Heart right ventricle (tissue), 16 donors: Measurements from ENCODE around the gene TRAPPC6A. TPM values are rescaled to one million over a fixed set of nuclear protein-coding genes. Genes with fewer than 3 reads are reported as not detected.

Experiments used
- ATAC-seq, 8 donors: fragments of 200-7000 bp; cut with Tn5 transposase; one replicate each; pipeline ENCODE4 v1.9.1; 2020; ENCODE audit warnings: mild to moderate bottlenecking in 8 of 8, moderate library complexity in 8 of 8, moderate number of reproducible peaks in 1 of 8
- DNase-seq, 2 donors: peaks; one replicate each; pipeline ENCODE4 v3.0.0-alpha.2; 2020
- H3K27ac ChIP-seq, 10 donors: fragments of 200-600 bp; sonication (generic) in 2 of 10; one replicate each; pipeline versions ENCODE4 v1.5.0 to v1.8.0; 2020 to 2022; ENCODE audit warnings: mild to moderate bottlenecking in 3 of 10
- H3K27me3 ChIP-seq, 7 donors: fragments of 200-600 bp; one replicate each; pipeline ENCODE4 v1.8.0; 2021 to 2022; ENCODE audit warnings: mild to moderate bottlenecking in 2 of 7
- H3K36me3 ChIP-seq, 9 donors: fragments of 200-600 bp; sonication (generic) in 1 of 9; one replicate each; pipeline versions ENCODE4 v1.5.0 to v1.8.0; 2020 to 2022; ENCODE audit warnings: mild to moderate bottlenecking in 2 of 9
- H3K4me1 ChIP-seq, 9 donors: fragments of 200-600 bp; sonication (generic) in 1 of 9; one replicate each; pipeline versions ENCODE4 v1.5.0 to v1.8.0; 2020 to 2022; ENCODE audit warnings: mild to moderate bottlenecking in 4 of 9
- H3K4me3 ChIP-seq, 10 donors: fragments of 200-600 bp; sonication (generic) in 2 of 10; one replicate each; pipeline versions ENCODE4 v1.5.0 to v1.8.0; 2020 to 2022; ENCODE audit warnings: mild to moderate bottlenecking in 7 of 10, moderate library complexity in 2 of 10
- H3K9me3 ChIP-seq, 11 donors: fragments of 200-600 bp in 10 of 11; sonication (generic) in 2 of 11; one replicate each; pipeline versions ENCODE4 v1.5.0 to v1.8.0; 2013 to 2022; ENCODE audit warnings: mild to moderate bottlenecking in 2 of 11, control low read depth in 1 of 11, moderate library complexity in 1 of 11
- CTCF ChIP-seq, 9 donors: fragments of 200-600 bp; sonication (generic) in 2 of 9; IDR thresholded peaks; one replicate each; pipeline versions ENCODE4 v1.5.0 to v1.8.0; 2021 to 2022; ENCODE audit warnings: antibody characterized with exemption in 9 of 9, mild to moderate bottlenecking in 5 of 9, moderate library complexity in 1 of 9
- WGBS, 2 donors: extraction: QIAGEN DNeasy Blood & Tissue Kit; methylation state at CpG; one replicate each; pipeline ENCODE4 v1.1.7; 2013; ENCODE audit warnings: inconsistent platforms in 1 of 2; 5-methylcytosine and 5-hydroxymethylcytosine counted together
- intact Hi-C, 10 donors: fragments of 100-400 bp; cut with DNase I; formaldehyde crosslinking; loops; one replicate each; pipeline versions ENCODE4 v1.11.1 to v1.14.2; 2022
- polyA plus RNA-seq, 2 donors: library from polyadenylated mRNA; stranded (reverse); fragments of 200-250 nt; gene quantifications; one replicate each; pipeline ENCODE4 v1.2.3, GENCODE V29; 2013
- total RNA-seq, 10 donors: library from RNA; stranded (reverse); fragmentation: NEBNext Ultra II Directional in 3 of 10; extraction: Animal tissue kit (Norgen Biotek cat#: 25700) in 3 of 10; gene quantifications; one replicate each; pipeline versions ENCODE4 v1.2.1 to v1.2.4, GENCODE V29; 2021 to 2023
- donor health status: Arrhythmogenic right ventricular cardiomyopathy.
- donor health status: ischemic (EF 13 %, LVEDD 7.1; RV severe dilation, severe dysfunction).
- donor health status: healthy with polysubstance abuse.
- donor health status: DM: no; HTN: yes; CAD: no.
- donor health status: DM: no; HTN: no; CAD: no.
- donor health status: ischemic (EF 25% LVEDD 6.9; RV normal size, moderate dysfunction).
- donor health status: ischemic (EF 25% LVEDD 5.7; RV mildly dilated, moderate dysfunction).
- donor health status: healthy.
- donor health status: DM: yes; HTN: yes; CAD: no.
- donor health status: Ischemic cardiomyopathy.
- donor health status: ischemic (EF 35%, LVEDD 5.7; RV mildly dilated, moderate dysfunction).
- donor health status: nonischemic (EF 11% LVEDD 7.7; RV severe dilation, severe dysfunction).
- donor health status: DM: yes; HTN: yes; CAD: no.
- donor health status: PGD.
- donor health status: ischemic (EF 29% LVEDD 5.4; RV normal size, mild dysfunction).
- donor health status: nonischemic (EF 23%, LVEDD 6.1; RV moderate dilation, normal function).

TRAPPC6A gene
- total and polyA plus RNA-seq, 12 donors = 14.3 to 24.9 (median 16.8) TPM

DNA sequence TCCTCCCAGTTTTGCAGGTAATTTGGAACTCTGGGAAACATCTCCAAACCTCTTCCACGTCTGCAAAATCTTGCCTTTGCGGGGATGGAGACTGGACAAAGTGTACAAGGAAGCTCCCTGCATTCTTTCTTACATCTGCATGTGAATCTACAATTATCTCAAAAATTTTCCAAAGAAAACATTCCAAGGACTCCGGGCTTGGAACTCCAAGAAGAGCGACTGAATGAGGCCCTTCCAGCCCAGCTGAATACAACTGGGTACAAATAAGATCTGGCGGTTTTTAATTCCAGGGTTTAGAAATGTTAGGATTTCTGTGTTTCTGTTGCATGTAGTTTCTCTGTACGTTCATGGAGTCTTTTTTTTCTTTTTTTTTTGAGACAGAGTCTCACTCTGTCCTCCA lies 38.6 kb upstream of the TRAPPC6A start:
- H3K4me3 ChIP-seq = no peak overlapping the region
- no peak for TF ChIP-seq CTCF (IDR thresholded peaks at IDR 0.05)
- no peak overlapping the region for H3K27ac ChIP-seq
- DNase-seq (no peak), ATAC-seq (no peak)
- peaks cover 0 to 46% (median 18%) of the 10 kb centered on the region in 9 donors for H3K4me1 ChIP-seq
- intact Hi-C loops = no loop called here
- peaks cover 0 to 49% (median 27%) of the 10 kb centered on the region in 7 donors for H3K27me3 ChIP-seq
- no peaks in the 10 kb centered on the region for H3K36me3 ChIP-seq
- no peaks in the 10 kb centered on the region for H3K9me3 ChIP-seq
- 55 to 62% methylated on average over 6 of the region's 6 CpGs for WGBS, 2 donors

DNA sequence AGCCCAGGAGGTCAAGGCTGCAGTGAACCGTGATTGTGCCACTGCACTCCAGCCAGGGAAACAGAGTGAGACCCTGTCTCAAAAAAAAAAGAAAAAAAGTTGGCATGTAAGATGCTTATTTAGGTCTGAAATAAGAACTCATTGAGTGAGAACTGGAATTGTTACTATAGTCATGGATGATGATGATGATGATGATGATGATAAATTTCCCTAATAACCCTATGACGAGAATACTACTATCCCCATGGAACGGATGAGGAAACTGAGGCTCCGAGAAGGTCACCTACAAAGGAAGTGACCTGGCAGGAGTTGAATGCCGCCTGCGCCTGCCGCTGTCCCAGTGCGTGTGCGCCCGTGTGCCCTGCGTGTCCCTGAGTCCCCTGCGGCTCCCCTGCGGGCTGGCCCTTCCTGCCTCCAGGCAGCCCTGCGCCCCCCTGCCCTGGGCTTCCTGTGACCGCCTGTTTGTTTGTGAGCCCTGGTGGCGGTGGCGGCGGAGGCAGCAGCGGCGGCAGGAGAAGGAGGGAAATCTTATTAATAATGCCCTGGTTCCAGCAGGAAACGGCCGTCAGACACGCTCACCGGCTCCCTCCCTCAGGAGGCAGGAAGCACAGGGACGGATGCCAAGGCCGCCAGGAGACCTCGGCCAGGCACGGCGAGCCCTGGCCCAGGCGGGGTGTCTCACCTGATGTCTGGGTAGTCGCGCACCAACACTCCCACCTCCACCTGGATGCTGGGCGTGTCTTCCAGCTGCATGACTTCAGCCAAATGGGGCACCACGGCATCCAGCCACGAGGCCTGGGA lies 37.6 kb upstream of the TRAPPC6A start:
- peaks cover 0 to 51% (median 27%) of the 10 kb centered on the region in 7 donors for H3K27me3 ChIP-seq
- DNase-seq (peak; percentile 17 to 33), ATAC-seq (peak in 3 of 8 donors; percentile 2 to 25 (median 23))
- H3K4me1 ChIP-seq = peaks cover 0 to 54% (median 27%) of the 10 kb centered on the region in 9 donors
- no peaks in the 10 kb centered on the region for H3K36me3 ChIP-seq
- intact Hi-C loops = no loop called here
- 18 to 22% methylated on average over 35 of the region's 35 CpGs for WGBS, 2 donors
- peak overlapping the region in 2 of 10 donors; percentile 5 to 8 for H3K4me3 ChIP-seq
- peak overlapping the region in 2 of 10 donors; percentile 9 to 58 for H3K27ac ChIP-seq
- no peaks in the 10 kb centered on the region for H3K9me3 ChIP-seq
- TF ChIP-seq CTCF (IDR thresholded peaks at IDR 0.05) = peak in 1 of 9 donors; percentile 5

DNA sequence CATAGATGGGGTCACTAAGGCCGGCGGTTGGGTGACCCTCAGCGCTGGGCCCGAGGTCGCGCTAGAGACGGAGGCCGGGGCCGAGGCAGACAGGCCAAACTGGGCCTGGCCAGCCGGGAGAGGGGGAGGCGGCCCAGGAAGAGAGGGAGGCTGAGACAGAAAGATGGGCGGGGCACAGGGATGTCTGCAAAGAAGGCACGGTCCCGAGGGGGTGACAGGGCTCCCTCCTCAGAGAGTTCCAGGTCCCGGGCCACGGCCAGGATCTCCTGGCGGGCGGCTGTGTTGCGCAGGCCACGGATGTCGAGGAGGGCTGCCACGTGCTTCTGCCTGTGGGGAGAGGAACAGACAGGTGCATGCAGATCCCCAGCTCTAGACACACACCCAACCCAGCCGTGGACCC lies 35.0 kb upstream of the TRAPPC6A start:
- Histone ChIP-seq H3K4me1 (peaks cover 0 to 52% (median 23%) of the 10 kb centered on the region in 9 donors), H3K27ac (peak overlapping the region in 8 of 10 donors; percentile 14 to 77 (median 62)), H3K36me3 (no peaks in the 10 kb centered on the region), H3K27me3 (peaks cover 0 to 42% (median 24%) of the 10 kb centered on the region in 7 donors), H3K4me3 (no peak overlapping the region), H3K9me3 (no peaks in the 10 kb centered on the region)
- intact Hi-C loops = loop anchor here in 3 of 10 donors (5.0 kb wide), 1 partner anchor 34 kb away; the partner anchor contains the start of gene EXOC3L2 (in 3 of the 3)
- no peak for DNase-seq
- TF ChIP-seq CTCF (IDR thresholded peaks at IDR 0.05) = no peak
- 71 to 77% methylated on average over 23 of the region's 23 CpGs for WGBS, 2 donors
- no peak for ATAC-seq

- Histone ChIP-seq H3K27ac (peak overlapping the region in 8 of 10 donors; percentile 39 to 77 (median 66)), H3K4me1 (peaks cover 0 to 43% (median 23%) of the 10 kb centered on the region in 9 donors), H3K9me3 (no peaks in the 10 kb centered on the region), H3K4me3 (peak overlapping the region in 1 of 10 donors; percentile 7), H3K36me3 (no peaks in the 10 kb centered on the region), H3K27me3 (peaks cover 0 to 31% (median 21%) of the 10 kb centered on the region in 7 donors)
- ATAC-seq = peak; percentile 79 to 93 (median 91)
- intact Hi-C loops = loop anchor here in 3 of 10 donors (5.0 kb wide), 1 partner anchor 35 kb away; the partner anchor contains the start of gene EXOC3L2 (in 3 of the 3)
- TF ChIP-seq CTCF (IDR thresholded peaks at IDR 0.05) = no peak
- peak; percentile 67 to 72 for DNase-seq
- WGBS, 2 donors = 30 to 36% methylated on average over 17 of the region's 17 CpGs
These were observed 33.8 kb upstream of the TRAPPC6A start for GRCh38 chr19:45211751-45212381.
